ENCODE data around the gene DYNLT5. TPM values are rescaled to one million over a fixed set of nuclear protein-coding genes. Genes with fewer than 3 reads are reported as not detected.

DYNLT5 gene
- total RNA-seq, 1 donor from 2014 or later, result 0.60 TPM

DNA sequence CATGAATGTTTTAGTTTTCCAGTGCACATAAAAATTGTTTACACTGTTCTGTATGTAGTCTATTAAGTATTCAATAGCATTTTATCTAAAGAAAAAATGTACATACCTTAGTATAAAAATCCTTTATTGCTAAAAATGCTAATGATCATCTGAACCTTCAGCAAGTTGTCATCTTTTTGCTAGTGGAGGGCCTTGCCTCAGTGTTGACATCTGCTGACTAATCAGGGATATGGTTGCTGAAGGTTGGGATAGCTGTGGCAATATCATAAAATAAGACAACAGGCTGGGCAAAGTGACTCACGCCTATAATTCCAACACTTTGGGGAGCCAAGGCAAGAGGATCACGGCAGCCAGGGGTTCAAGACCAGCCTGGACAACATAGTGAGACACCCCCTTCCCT lies 9.0 kb downstream of the DYNLT5 start:
- H3K4me1 Mint-ChIP-seq (ENCODE audit: low read depth), result no peaks in the 10 kb centered on the region
- TF ChIP-seq, protein P1, sequence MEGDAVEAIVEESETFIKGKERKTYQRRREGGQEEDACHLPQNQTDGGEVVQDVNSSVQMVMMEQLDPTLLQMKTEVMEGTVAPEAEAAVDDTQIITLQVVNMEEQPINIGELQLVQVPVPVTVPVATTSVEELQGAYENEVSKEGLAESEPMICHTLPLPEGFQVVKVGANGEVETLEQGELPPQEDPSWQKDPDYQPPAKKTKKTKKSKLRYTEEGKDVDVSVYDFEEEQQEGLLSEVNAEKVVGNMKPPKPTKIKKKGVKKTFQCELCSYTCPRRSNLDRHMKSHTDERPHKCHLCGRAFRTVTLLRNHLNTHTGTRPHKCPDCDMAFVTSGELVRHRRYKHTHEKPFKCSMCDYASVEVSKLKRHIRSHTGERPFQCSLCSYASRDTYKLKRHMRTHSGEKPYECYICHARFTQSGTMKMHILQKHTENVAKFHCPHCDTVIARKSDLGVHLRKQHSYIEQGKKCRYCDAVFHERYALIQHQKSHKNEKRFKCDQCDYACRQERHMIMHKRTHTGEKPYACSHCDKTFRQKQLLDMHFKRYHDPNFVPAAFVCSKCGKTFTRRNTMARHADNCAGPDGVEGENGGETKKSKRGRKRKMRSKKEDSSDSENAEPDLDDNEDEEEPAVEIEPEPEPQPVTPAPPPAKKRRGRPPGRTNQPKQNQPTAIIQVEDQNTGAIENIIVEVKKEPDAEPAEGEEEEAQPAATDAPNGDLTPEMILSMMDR (IDR thresholded peaks at IDR 0.05; ENCODE audit: unreplicated experiment), result no peak
- peaks cover 4% of the 10 kb centered on the region for H3K27me3 Mint-ChIP-seq
- DNase-seq (ENCODE audit: low spot score, unreplicated experiment), result no peak
- H3K9me3 Mint-ChIP-seq (ENCODE audit: low read depth), result peaks cover 6% of the 10 kb centered on the region
- no peak overlapping the region for H3K27ac Mint-ChIP-seq
- H3K36me3 Mint-ChIP-seq (ENCODE audit: insufficient read depth), result no peaks in the 10 kb centered on the region
- no peak overlapping the region for H3K4me3 Mint-ChIP-seq (ENCODE audit: low read depth)

DNA sequence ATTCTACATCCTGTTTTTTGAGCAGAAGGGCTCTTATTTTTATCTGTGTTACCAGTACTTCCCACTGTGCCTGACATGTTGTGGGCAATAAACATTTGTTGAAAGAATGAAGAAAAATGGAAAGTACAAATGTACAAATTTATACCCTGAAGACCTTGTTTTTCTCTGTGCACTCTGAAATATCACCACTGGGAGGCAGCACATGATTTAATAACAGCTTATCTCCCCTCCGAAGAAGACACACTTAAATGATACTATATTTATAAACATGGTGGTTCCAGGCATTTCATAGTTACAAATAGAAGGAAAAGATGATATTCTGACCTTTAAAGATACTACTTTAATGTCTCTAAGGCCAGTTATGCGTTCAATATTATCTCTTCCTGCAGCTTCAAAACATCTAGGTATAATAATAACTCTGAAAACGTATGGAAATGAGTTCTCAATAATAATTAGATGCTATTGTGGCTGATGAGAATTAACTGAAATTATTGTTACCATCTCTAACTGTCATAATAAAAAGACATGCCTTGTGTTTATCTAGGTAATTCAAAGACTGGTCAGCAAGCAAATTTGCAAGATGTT lies 12.8 kb downstream of the DYNLT5 start:
- H3K4me1 Mint-ChIP-seq (ENCODE audit: low read depth), result no peaks in the 10 kb centered on the region
- peaks cover 6% of the 10 kb centered on the region for H3K9me3 Mint-ChIP-seq (ENCODE audit: low read depth)
- no peak overlapping the region for H3K4me3 Mint-ChIP-seq (ENCODE audit: low read depth)
- H3K27me3 Mint-ChIP-seq, result no peaks in the 10 kb centered on the region
- DNase-seq (ENCODE audit: low spot score, unreplicated experiment), result no peak
- no peak overlapping the region for H3K27ac Mint-ChIP-seq
- no peaks in the 10 kb centered on the region for H3K36me3 Mint-ChIP-seq (ENCODE audit: insufficient read depth)
- TF ChIP-seq, protein P1 (IDR thresholded peaks at IDR 0.05; ENCODE audit: unreplicated experiment), result peak; percentile 75

DNA sequence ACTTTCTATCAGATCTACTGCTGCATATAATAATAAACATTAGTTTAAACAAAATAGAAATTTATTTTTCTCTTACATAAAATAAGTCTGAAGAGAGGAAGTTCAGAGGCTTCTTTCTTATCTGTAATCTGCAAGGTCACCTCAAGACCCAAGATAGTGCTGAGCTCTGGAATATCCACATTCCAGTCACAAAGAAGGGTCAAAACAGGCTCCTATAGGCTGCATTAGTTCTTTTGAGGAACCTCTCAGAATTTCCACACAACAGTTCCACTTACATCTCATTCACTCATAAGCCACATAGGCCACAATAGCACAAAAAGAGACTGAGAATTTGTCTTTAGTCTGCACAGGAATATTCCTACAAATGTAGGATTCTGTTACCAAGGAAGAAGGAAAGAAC lies 15.4 kb downstream of the DYNLT5 start:
- DNase-seq (ENCODE audit: low spot score, unreplicated experiment), result no peak
- Mint-ChIP-seq H3K9me3 (ENCODE audit: low read depth) (peaks cover 3% of the 10 kb centered on the region), H3K4me1 (ENCODE audit: low read depth) (no peaks in the 10 kb centered on the region), H3K4me3 (ENCODE audit: low read depth) (no peak overlapping the region), H3K27ac (no peak overlapping the region), H3K27me3 (no peaks in the 10 kb centered on the region), H3K36me3 (ENCODE audit: insufficient read depth) (no peaks in the 10 kb centered on the region)
- TF ChIP-seq, protein P1 (IDR thresholded peaks at IDR 0.05; ENCODE audit: unreplicated experiment), result no peak

DNA sequence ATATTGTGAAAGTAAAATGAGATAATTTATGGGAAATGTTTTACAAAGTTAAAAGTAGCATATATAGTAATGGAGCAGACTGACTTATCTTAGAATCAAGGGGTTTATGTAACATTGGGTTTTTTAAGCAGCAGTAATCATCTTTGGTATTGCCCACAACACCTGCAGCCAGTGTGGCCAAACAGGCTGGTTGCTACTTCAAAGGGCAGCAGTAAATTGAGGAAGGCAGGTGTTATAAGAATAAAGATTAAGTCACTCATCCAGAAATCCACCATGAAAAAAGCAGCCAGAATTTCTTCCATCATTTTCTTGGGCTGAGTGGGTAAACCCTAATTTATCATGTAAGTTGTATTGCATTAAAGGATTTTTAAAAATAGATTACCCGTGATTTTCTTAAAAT lies 16.7 kb downstream of the DYNLT5 start:
- Mint-ChIP-seq H3K27ac (peak overlapping the region; percentile 18), H3K9me3 (ENCODE audit: low read depth) (no peaks in the 10 kb centered on the region), H3K4me3 (ENCODE audit: low read depth) (no peak overlapping the region), H3K4me1 (ENCODE audit: low read depth) (no peaks in the 10 kb centered on the region), H3K27me3 (no peaks in the 10 kb centered on the region), H3K36me3 (ENCODE audit: insufficient read depth) (no peaks in the 10 kb centered on the region)
- TF ChIP-seq, protein P1 (IDR thresholded peaks at IDR 0.05; ENCODE audit: unreplicated experiment), result no peak
- DNase-seq (ENCODE audit: low spot score, unreplicated experiment), result no peak

DNA sequence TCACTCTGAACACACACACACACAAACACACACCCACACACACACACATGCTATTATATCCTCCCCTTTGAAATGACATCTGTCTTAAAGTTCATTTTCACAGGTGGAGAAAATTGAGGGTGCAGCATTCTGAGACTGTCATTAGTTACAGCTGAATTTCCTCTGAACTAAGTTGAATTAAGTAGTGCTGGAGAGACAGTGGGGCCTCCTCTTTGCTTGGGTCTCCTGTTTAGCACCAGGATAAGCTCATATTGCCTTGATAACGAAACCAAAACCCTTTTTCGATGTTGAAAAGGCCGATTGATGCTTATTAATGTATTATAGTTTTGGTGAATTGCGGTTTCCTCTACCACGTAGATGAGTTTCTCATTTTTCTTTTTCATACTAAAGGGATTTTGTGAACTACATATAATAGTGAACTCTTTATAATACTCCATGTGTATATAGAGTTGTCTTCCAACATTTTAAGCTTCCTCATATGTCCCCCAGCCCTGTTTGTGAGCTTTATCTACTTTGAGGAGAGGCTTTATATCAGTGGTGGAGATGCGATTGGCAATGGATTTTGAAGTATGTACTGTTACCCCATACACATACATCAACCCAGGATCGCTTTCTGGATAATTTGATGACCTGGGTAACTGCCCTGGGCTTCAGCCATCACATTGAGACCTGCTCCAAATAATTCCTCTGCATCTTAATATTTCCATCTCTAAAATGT lies 17.4 kb downstream of the DYNLT5 start:
- TF ChIP-seq, protein P1 (IDR thresholded peaks at IDR 0.05; ENCODE audit: unreplicated experiment), result no peak
- no peaks in the 10 kb centered on the region for H3K36me3 Mint-ChIP-seq (ENCODE audit: insufficient read depth)
- H3K9me3 Mint-ChIP-seq (ENCODE audit: low read depth), result no peaks in the 10 kb centered on the region

More for the DNA sequence above, 17.4 kb downstream of the DYNLT5 start:
- Mint-ChIP-seq H3K4me3 (ENCODE audit: low read depth) (no peak overlapping the region), H3K4me1 (ENCODE audit: low read depth) (no peaks in the 10 kb centered on the region), H3K27ac (no peak overlapping the region), H3K27me3 (no peaks in the 10 kb centered on the region)
- DNase-seq (ENCODE audit: low spot score, unreplicated experiment), result no peak
